Measurements from ENCODE around the gene TEX53. TPM values are rescaled to one million over a fixed set of nuclear protein-coding genes. Genes with fewer than 3 reads are reported as not detected.

The TEX53 gene
- total and polyA plus RNA-seq, 2 of the 8 experiments (the other 6 are each of a cell fraction or from before 2014, with no cell fraction given): not detected

DNA sequence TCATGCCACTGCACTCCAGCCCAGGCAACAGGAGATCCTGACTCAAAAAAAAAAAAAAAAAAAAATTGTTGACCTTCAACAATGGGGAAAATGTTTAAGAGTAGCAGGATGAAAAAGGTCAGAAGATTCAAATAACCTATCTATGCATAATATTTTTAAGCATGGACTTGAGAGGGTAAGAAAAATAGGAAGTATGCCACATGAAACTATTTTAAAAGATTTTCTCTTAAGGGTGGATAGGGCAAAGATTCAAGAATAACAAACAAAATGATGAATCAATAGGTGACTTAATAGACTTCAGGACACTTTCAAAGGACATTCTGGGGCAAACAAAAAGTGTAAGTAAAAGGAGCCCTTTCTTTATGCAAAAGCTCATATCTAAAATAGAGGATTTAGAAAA, 21.2 kb upstream of the TEX53 start (continued):
- TF ChIP-seq CEBPB (IDR thresholded peaks at IDR 0.05; ENCODE audit: low read depth, low read length): no peak

Measured in H1 (cell line).